Measurements from ENCODE around the gene TPD52L2. TPM values are rescaled to one million over a fixed set of nuclear protein-coding genes. Genes with fewer than 3 reads are reported as not detected.
A peak's percentile ranks its signal among the peaks of the same experiment; 100 is the strongest.

Gene TPD52L2
- total RNA-seq, 1 donor from 2014 or later = 73.8 TPM

DNA sequence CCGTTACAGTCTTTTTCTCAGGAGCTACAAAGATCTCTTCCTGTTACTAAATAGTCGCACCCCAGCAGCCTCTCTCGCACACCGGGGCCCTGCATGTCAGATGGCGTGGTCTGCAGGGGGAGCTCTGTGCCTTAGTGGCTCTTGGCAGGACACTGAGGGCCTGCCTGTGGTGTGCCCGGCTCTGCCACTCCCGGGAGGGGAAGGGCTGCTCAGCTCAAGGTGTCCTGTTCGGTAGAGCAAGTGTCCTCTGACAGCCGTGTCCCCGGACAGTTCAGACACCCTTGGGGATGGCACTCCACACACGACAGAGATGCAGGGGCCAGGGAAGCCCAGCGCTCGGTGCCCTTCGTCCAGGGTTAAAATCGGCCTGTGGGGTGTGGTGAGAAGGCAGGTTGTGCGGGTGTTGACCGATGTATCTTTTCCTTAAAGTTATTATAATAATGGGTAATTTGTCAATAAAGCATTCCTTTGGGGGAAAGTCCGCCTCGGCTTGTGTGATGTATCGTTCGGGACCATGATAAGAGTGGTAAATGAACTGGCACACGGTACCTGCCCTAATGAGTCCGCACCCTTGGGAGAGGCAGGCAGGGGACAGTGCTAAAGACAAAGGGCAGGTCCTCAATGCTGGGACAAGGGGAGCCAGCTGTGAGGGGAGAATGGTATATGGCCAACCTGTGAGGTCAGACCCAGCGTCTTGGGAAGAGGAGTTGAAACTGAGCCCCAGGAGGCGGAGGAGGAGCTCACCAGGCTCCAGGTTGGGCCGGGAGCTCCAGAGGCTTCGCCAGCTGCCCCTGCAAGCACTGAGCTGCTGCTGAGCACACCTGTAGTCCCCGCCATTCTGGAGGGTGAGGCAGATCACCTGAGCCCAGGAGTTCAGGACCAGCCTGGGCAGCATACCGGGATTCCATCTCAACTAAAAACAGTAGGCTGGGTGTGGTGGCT is 26.3 kb downstream of the TPD52L2 start:
- H3K36me3 Mint-ChIP-seq = peaks cover 19% of the 10 kb centered on the region
- no peaks in the 10 kb centered on the region for H3K27me3 Mint-ChIP-seq (ENCODE audit: low read depth)
- H3K4me1 Mint-ChIP-seq = peaks cover 12% of the 10 kb centered on the region
- no peak overlapping the region for H3K27ac Mint-ChIP-seq
- no peak for DNase-seq (ENCODE audit: low spot score in 2 of 2, unreplicated experiment in 2 of 2)
- H3K9me3 Mint-ChIP-seq = no peaks in the 10 kb centered on the region
- H3K4me3 Mint-ChIP-seq = no peak overlapping the region
- TF ChIP-seq, protein P1, sequence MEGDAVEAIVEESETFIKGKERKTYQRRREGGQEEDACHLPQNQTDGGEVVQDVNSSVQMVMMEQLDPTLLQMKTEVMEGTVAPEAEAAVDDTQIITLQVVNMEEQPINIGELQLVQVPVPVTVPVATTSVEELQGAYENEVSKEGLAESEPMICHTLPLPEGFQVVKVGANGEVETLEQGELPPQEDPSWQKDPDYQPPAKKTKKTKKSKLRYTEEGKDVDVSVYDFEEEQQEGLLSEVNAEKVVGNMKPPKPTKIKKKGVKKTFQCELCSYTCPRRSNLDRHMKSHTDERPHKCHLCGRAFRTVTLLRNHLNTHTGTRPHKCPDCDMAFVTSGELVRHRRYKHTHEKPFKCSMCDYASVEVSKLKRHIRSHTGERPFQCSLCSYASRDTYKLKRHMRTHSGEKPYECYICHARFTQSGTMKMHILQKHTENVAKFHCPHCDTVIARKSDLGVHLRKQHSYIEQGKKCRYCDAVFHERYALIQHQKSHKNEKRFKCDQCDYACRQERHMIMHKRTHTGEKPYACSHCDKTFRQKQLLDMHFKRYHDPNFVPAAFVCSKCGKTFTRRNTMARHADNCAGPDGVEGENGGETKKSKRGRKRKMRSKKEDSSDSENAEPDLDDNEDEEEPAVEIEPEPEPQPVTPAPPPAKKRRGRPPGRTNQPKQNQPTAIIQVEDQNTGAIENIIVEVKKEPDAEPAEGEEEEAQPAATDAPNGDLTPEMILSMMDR (IDR thresholded peaks at IDR 0.05; ENCODE audit: unreplicated experiment) = no peak

DNA sequence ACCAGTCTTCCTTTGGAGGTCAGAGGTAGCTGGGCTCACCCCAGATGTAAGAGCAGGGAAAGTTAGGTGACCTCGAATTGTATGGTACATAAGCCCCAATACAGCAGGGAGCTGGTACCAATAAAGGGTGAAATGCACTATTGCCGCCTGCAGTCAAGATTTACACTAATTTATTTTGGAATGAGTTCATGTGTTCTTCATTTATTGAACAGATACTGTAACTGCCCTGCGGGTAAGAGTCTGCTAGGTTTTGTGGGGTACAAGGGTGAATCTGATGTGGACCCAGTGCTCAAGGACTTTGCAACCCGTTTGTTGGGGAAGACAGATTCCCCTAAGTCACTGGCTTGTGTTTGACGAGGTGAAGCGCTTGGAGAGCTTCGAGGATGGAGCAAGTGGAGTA is 27.3 kb downstream of the TPD52L2 start:
- H3K4me1 Mint-ChIP-seq = peaks cover 19% of the 10 kb centered on the region
- TF ChIP-seq, protein P1 (IDR thresholded peaks at IDR 0.05; ENCODE audit: unreplicated experiment) = no peak
- no peaks in the 10 kb centered on the region for H3K9me3 Mint-ChIP-seq
- no peak overlapping the region for H3K4me3 Mint-ChIP-seq
- DNase-seq (ENCODE audit: low spot score in 2 of 2, unreplicated experiment in 2 of 2) = no peak
- H3K27ac Mint-ChIP-seq = no peak overlapping the region
- no peaks in the 10 kb centered on the region for H3K27me3 Mint-ChIP-seq (ENCODE audit: low read depth)
- peaks cover 17% of the 10 kb centered on the region for H3K36me3 Mint-ChIP-seq

DNA sequence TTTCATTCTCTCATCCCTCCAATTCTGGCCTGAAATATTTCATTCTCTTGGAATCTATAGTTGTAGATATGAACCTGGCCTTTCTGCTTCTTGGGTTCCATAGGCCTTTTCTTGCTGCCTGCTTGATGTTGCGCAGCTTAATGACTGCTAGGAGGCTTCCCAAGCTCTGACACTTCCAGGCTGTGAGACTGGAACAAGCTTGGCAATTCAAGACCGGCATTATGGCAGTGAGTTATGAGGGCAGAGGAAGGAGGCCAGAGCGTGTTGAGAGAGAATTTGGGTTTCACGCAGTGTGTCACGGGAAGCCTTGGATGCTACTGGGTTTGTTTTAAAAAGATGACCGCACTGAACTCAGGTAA is 28.9 kb downstream of the TPD52L2 start:
- no peak for DNase-seq (ENCODE audit: low spot score in 2 of 2, unreplicated experiment in 2 of 2)
- Mint-ChIP-seq H3K36me3 (peaks cover 15% of the 10 kb centered on the region), H3K4me3 (peak overlapping the region; percentile 79), H3K27me3 (ENCODE audit: low read depth) (no peaks in the 10 kb centered on the region), H3K9me3 (no peaks in the 10 kb centered on the region), H3K4me1 (peaks cover 24% of the 10 kb centered on the region), H3K27ac (peak overlapping the region; percentile 57)
- TF ChIP-seq, protein P1 (IDR thresholded peaks at IDR 0.05; ENCODE audit: unreplicated experiment) = no peak

DNA sequence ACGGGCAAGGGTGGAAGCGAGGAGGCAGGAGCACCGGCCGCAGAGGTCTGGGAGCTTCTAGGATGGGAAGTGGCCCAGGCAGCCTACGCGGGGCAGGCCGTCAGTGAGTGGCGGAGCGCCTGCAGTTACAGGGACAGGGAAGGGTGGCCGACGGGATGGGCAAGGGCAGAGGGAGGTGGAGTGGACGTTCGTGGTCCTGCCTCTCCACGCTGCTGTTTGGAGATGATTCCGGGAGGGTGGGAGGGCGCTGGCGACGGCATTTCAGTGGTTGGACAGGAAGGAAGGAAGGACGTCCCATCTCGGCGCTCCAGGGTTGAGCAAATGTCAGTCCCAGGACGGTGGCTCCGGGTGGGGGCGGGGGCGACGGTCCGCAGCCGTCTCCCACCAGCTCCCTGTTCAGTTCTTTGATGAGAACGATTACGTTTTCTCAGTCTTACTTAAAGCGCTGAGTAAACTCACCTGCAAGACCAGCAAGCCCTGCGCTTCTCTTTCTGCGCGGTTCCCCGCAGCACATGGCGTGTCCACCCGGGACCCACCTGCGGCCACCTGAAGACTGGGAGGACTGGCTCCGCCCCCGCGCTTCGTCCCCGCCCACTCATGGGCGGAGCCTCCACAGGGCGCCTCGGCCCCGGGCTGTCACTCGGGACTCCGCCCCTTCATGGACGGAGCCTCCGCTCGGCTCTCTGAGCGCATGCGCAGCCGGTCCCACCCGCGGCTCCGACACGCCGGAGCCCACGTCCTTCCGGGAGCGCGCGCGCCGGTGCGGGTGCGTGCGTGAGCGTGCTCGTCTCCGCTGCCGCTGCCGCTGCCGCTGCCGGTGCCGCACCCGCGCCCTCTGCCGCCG is 29.5 kb downstream of the TPD52L2 start, which contains the start of gene DNAJC5:
DNAJC5 (plus strand) TSS at position 769 of the 844 bp plus-strand sequence. CDS start 33,220 bp downstream, outside the sequence.
- Mint-ChIP-seq H3K27me3 (ENCODE audit: low read depth) (no peaks in the 10 kb centered on the region), H3K27ac (peak within 1 kb of the TSS; percentile 97), H3K9me3 (no peaks in the 10 kb centered on the region), H3K36me3 (peaks cover 12% of the 10 kb centered on the region), H3K4me3 (peak within 1 kb of the TSS; percentile 87), H3K4me1 (peaks cover 27% of the 10 kb centered on the region)
- DNase-seq (ENCODE audit: low spot score in 2 of 2, unreplicated experiment in 2 of 2) = peak; percentile 89 to 96
- TF ChIP-seq, protein P1 (IDR thresholded peaks at IDR 0.05; ENCODE audit: unreplicated experiment) = no peak

DNA sequence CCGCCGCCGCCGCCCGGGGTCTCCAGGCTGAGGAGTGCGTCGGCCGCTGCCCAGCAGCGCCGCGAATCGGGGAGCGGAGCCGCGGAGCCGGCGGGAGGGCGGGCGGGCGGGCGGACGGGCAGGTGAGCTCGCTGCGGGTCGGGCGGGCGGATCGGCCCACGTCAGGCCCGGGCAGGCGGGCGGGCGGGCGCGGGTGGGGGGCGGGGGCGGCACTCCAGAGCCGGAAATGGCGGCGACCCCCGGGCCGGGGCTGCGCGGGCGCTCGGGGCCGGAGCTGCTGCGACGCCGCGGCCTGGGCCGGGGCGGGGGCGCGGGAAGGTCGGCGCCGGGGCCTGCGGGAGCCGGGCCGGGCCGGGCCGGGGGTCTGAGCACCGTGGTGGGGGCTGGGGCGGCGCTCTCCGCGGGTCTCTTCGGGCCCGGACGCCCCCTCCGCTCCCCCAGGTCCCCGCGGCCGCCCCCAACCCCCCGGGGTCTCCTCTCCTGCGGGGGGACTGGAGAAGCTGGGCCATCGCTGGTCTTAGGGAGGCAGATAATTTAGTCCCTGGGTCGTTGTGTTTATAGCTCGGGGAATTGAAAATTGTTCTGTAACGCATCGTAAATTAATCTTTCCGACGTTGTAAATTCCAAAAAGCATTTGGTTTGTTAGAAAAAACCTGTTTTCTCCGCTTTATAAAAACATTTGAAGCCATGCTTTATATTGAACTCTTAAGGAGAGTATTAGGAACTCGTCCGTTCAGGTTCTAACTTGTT is 30.3 kb downstream of the TPD52L2 start:
- H3K27me3 Mint-ChIP-seq (ENCODE audit: low read depth) = no peaks in the 10 kb centered on the region
- DNase-seq (ENCODE audit: low spot score in 2 of 2, unreplicated experiment in 2 of 2) = no peak
- no peaks in the 10 kb centered on the region for H3K9me3 Mint-ChIP-seq
- peaks cover 6% of the 10 kb centered on the region for H3K36me3 Mint-ChIP-seq
- peak overlapping the region; percentile 97 for H3K27ac Mint-ChIP-seq
- peak overlapping the region; percentile 87 for H3K4me3 Mint-ChIP-seq
- TF ChIP-seq, protein P1 (IDR thresholded peaks at IDR 0.05; ENCODE audit: unreplicated experiment) = no peak
- H3K4me1 Mint-ChIP-seq = peaks cover 27% of the 10 kb centered on the region
